Trophoblast cell (in vitro differentiated cells and primary cell): ENCODE data around the gene NSF.
"Not testable (repeated sequence)": the region's sequence is repeated elsewhere in the genome, so short reads cannot be mapped to it uniquely, and the experiment has no call there.

Experiments
- DNase-seq, 2 donors: peaks; one replicate each; pipeline ENCODE4 v3.0.0-alpha.2; 2016
- H2AFZ ChIP-seq: 2 replicates; pipeline ENCODE4 v1.6.1; 2013; ENCODE audit warnings: low read length, moderate library complexity, mild to moderate bottlenecking; ENCODE audit not compliant: insufficient read depth, poor library complexity
- H2AK5ac ChIP-seq: 2 replicates; pipeline ENCODE4 v1.6.1; 2013; ENCODE audit warnings: mild to moderate bottlenecking, low read length
- H2BK120ac ChIP-seq: 2 replicates; pipeline ENCODE4 v1.6.1; 2013; ENCODE audit warnings: low read length, mild to moderate bottlenecking, moderate library complexity; ENCODE audit not compliant: insufficient read depth, poor library complexity
- H2BK12ac ChIP-seq: 2 replicates; pipeline ENCODE4 v1.6.1; 2013; ENCODE audit warnings: mild to moderate bottlenecking, low read length, moderate library complexity
- H2BK5ac ChIP-seq: 2 replicates; pipeline ENCODE4 v1.6.1; 2013; ENCODE audit warnings: low read length, low read depth, moderate library complexity, mild to moderate bottlenecking; ENCODE audit not compliant: poor library complexity
- H3K14ac ChIP-seq: 2 replicates; pipeline ENCODE4 v1.6.1; 2013; ENCODE audit warnings: mild to moderate bottlenecking, low read length
- H3K18ac ChIP-seq: 2 replicates; pipeline ENCODE4 v1.6.1; 2013; ENCODE audit warnings: mild to moderate bottlenecking, low read length
- H3K23ac ChIP-seq: 2 replicates; pipeline ENCODE4 v1.6.1; 2013; ENCODE audit warnings: low read length
- H3K27ac ChIP-seq: 2 replicates; pipeline ENCODE4 v1.5.1; 2013; ENCODE audit warnings: low read depth, mild to moderate bottlenecking, inconsistent platforms, low read length, moderate library complexity
- H3K27me3 ChIP-seq: 2 replicates; pipeline ENCODE4 v1.6.1; 2013; ENCODE audit warnings: inconsistent platforms, mild to moderate bottlenecking, low read length, moderate library complexity; ENCODE audit not compliant: insufficient read depth
- H3K36me3 ChIP-seq, 2 experiments: 1 replicate in 1 of 2; 2 replicates in 1 of 2; pipeline ENCODE4 v1.6.1; 2013; ENCODE audit warnings: low read length in 2 of 2, mild to moderate bottlenecking in 2 of 2, moderate library complexity in 1 of 2; ENCODE audit not compliant: insufficient read depth in 2 of 2, control insufficient read depth in 1 of 2
- H3K4ac ChIP-seq: 2 replicates; pipeline ENCODE4 v1.6.1; 2013; ENCODE audit warnings: low read depth, mild to moderate bottlenecking, low read length, moderate library complexity
- H3K4me1 ChIP-seq, 2 experiments: 1 replicate in 1 of 2; 2 replicates in 1 of 2; pipeline ENCODE4 v1.6.1; 2013; ENCODE audit warnings: low read length in 2 of 2, mild to moderate bottlenecking in 2 of 2, moderate library complexity in 1 of 2; ENCODE audit not compliant: insufficient read depth in 2 of 2, control insufficient read depth in 1 of 2
- H3K4me2 ChIP-seq: 2 replicates; pipeline ENCODE4 v1.6.1; 2013; ENCODE audit warnings: inconsistent platforms, mild to moderate bottlenecking, low read length, moderate library complexity
- H3K4me3 ChIP-seq: 2 replicates; pipeline ENCODE4 v1.5.1; 2013; ENCODE audit warnings: mild to moderate bottlenecking, low read depth, low read length, inconsistent platforms
- H3K79me1 ChIP-seq: one replicate; pipeline ENCODE4 v1.6.1; 2013; ENCODE audit warnings: low read length
- H3K79me2 ChIP-seq: 2 replicates; pipeline ENCODE4 v1.6.1; 2013; ENCODE audit warnings: low read length, mild to moderate bottlenecking; ENCODE audit not compliant: control insufficient read depth, insufficient read depth, poor library complexity
- H3K9ac ChIP-seq: 2 replicates; pipeline ENCODE4 v1.6.1; 2013; ENCODE audit warnings: mild to moderate bottlenecking, low read length
- H3K9me3 ChIP-seq: 2 replicates; pipeline ENCODE4 v1.6.1; 2013; ENCODE audit warnings: low read depth, mild to moderate bottlenecking, control low read depth, inconsistent platforms, low read length; ENCODE audit not compliant: insufficient read depth
- H4K12ac ChIP-seq: 2 replicates; pipeline ENCODE4 v1.6.1; 2013; ENCODE audit warnings: low read depth, mild to moderate bottlenecking, low read length, moderate library complexity
- H4K8ac ChIP-seq: 2 replicates; pipeline ENCODE4 v1.6.1; 2013; ENCODE audit warnings: low read depth, mild to moderate bottlenecking, low read length, moderate library complexity
- H4K91ac ChIP-seq: one replicate; pipeline ENCODE4 v1.6.1; 2013; ENCODE audit warnings: low read depth, mild to moderate bottlenecking, low read length, moderate library complexity
- WGBS: extraction: QIAGEN DNeasy Blood & Tissue Kit; methylation state at CpG from one replicate; pipeline ENCODE4 v1.1.7; 2013; ENCODE audit warnings: missing lambda C conversion rate; ENCODE audit not compliant: insufficient read length, insufficient coverage; ENCODE audit errors: extremely low coverage; 5-methylcytosine and 5-hydroxymethylcytosine counted together

Gene NSF

DNA sequence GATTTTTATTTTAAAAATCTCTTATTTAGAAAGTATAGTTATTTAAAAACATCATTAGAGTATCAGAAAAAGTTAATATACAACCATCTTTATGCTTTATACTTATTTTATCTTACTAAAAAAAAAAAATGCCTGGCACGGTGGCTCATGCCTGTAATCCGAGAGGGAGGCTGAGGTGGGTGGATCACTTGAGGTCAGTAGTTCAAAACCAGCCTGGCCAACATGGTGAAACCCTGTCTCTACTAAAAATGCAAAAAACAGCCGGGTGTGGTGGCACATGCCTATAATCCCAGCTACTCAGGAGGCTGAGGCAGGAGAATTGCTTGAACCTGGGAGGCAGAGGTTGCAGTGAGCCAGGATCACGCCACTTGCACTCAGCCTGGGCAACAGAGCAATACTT lies 167.1 kb downstream of the NSF start:
- not testable (repeated sequence) for H3K27me3 ChIP-seq, H3K4me1 ChIP-seq, H3K14ac ChIP-seq, H2BK120ac ChIP-seq, DNase-seq, H3K79me2 ChIP-seq, H4K12ac ChIP-seq, H4K8ac ChIP-seq, H3K9me3 ChIP-seq, H3K9ac ChIP-seq, H3K79me1 ChIP-seq, H3K4me3 ChIP-seq, H2BK5ac ChIP-seq, H2AFZ ChIP-seq, H2BK12ac ChIP-seq, H3K18ac ChIP-seq, H3K27ac ChIP-seq, H4K91ac ChIP-seq, H3K4ac ChIP-seq, H2AK5ac ChIP-seq, H3K4me2 ChIP-seq, H3K23ac ChIP-seq
- no CpG with 5 or more reads among the region's 4 CpGs for WGBS
- peaks cover 3 to 13% of the 10 kb centered on the region in 2 experiments for H3K36me3 ChIP-seq

DNA sequence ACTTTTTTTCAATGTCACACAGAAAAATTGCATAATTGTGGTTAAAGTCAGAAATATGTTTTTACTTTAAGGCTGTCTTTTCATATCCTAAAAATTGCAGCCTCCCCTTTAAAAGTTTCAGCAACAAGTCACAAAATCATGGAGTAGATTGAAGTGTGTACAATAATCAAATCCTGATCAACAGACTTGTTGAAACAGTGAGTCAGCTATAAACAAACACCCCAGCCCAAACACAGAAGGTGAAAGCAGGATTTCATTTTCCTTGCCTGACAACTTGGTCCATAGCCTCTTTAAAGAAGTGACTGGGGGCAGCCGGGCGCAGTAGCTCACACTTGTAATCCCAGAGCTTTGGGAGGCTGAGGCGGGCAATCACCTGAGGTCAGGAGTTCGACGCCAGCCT lies 168.1 kb downstream of the NSF start:
- WGBS, result no CpG with 5 or more reads among the region's 5 CpGs
- H4K12ac ChIP-seq, result no peak overlapping the region
- DNase-seq, result no peak
- no peaks in the 10 kb centered on the region for H3K79me1 ChIP-seq
- H3K9ac ChIP-seq, result no peak overlapping the region
- no peaks in the 10 kb centered on the region for H3K9me3 ChIP-seq
- peaks cover 2 to 13% of the 10 kb centered on the region in 2 experiments for H3K36me3 ChIP-seq
- no peak overlapping the region for H2BK5ac ChIP-seq
- no peak overlapping the region for H4K8ac ChIP-seq
- no peak overlapping the region for H2BK12ac ChIP-seq
- no peak overlapping the region for H3K23ac ChIP-seq
- H3K4me3 ChIP-seq, result no peak overlapping the region
- no peaks in the 10 kb centered on the region for H3K27me3 ChIP-seq
- H3K4me2 ChIP-seq, result no peak overlapping the region
- no peak overlapping the region for H3K27ac ChIP-seq
- H3K4me1 ChIP-seq, result peaks cover 0 to 2% of the 10 kb centered on the region in 2 experiments
- no peak overlapping the region for H3K18ac ChIP-seq
- H3K79me2 ChIP-seq, result no peaks in the 10 kb centered on the region
- H2BK120ac ChIP-seq, result no peak overlapping the region
- no peak overlapping the region for H3K14ac ChIP-seq
- H2AK5ac ChIP-seq, result no peak overlapping the region
- H3K4ac ChIP-seq, result no peak overlapping the region
- no peak overlapping the region for H4K91ac ChIP-seq
- no peak overlapping the region for H2AFZ ChIP-seq

DNA sequence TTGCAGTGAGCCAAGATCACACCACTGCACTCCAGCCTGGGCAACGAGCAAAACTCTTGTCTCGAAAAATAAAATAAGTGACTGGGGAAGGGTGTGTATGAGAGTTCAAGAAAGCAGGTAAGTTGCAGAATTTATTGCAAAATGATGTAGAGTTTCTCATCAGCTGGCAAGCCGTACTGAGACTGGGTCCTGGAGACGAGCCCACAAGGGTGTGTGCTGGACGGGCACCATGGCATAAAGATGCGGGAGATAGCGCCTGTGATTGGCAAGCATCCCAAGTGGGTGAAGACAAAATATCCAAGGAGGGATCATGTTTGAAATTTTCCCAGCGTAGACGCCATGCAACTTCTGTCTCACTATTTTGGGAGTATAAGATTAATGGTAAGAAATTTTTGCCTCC lies 168.7 kb downstream of the NSF start:
- Histone ChIP-seq H3K27me3 (no peaks in the 10 kb centered on the region), H4K12ac (no peak overlapping the region), H3K27ac (no peak overlapping the region), H4K8ac (no peak overlapping the region), H2AFZ (no peak overlapping the region), H3K79me1 (no peaks in the 10 kb centered on the region), H3K4me1 (peaks cover 0 to 2% of the 10 kb centered on the region in 2 experiments), H2AK5ac (no peak overlapping the region), H3K9me3 (no peaks in the 10 kb centered on the region), H3K14ac (no peak overlapping the region), H2BK5ac (no peak overlapping the region), H2BK12ac (no peak overlapping the region), H3K79me2 (no peaks in the 10 kb centered on the region), H3K36me3 (peaks cover 2 to 13% of the 10 kb centered on the region in 2 experiments), H3K4me2 (no peak overlapping the region), H4K91ac (no peak overlapping the region), H3K4ac (no peak overlapping the region), H3K9ac (no peak overlapping the region), H3K4me3 (no peak overlapping the region), H3K18ac (no peak overlapping the region), H2BK120ac (no peak overlapping the region), H3K23ac (no peak overlapping the region)
- no CpG with 5 or more reads among the region's 9 CpGs for WGBS
- DNase-seq, result no peak

DNA sequence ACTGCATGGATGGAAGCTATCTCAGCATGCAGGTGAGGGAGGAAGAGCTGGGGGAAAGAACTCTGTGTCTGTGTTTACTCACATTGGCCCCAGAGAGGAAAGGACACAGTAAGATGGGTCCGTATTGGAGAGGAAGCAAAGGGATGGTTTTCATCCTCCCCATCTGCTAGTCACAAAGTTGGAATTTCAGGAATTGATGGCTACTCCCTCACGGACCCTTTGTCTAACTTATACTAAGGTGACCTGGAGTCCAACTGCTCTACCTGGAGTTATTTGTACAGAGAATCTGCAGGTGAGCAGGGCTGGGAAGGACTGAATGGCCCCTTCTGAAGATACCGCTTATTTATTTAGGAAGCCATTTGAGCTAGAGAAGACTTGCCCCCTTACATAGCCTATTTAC lies 172.9 kb downstream of the NSF start:
- Histone ChIP-seq H4K12ac (no peak overlapping the region), H3K9ac (no peak overlapping the region), H2AFZ (no peak overlapping the region), H3K18ac (no peak overlapping the region), H3K27me3 (no peaks in the 10 kb centered on the region), H3K79me1 (no peaks in the 10 kb centered on the region), H3K79me2 (no peaks in the 10 kb centered on the region), H2AK5ac (no peak overlapping the region), H3K4ac (no peak overlapping the region), H3K27ac (no peak overlapping the region), H3K36me3 (peaks cover 3 to 4% of the 10 kb centered on the region in 2 experiments), H4K8ac (no peak overlapping the region), H2BK5ac (no peak overlapping the region), H4K91ac (no peak overlapping the region), H3K4me2 (no peak overlapping the region), H3K4me1 (peaks cover 0 to 8% of the 10 kb centered on the region in 2 experiments), H2BK120ac (no peak overlapping the region), H3K4me3 (no peak overlapping the region), H3K9me3 (no peaks in the 10 kb centered on the region), H3K23ac (no peak overlapping the region), H2BK12ac (no peak overlapping the region), H3K14ac (no peak overlapping the region)
- DNase-seq, result no peak
- WGBS, result no CpG with 5 or more reads among the region's 3 CpGs
